ENCODE measurements around the gene INTS7.

INTS7 gene

DNA sequence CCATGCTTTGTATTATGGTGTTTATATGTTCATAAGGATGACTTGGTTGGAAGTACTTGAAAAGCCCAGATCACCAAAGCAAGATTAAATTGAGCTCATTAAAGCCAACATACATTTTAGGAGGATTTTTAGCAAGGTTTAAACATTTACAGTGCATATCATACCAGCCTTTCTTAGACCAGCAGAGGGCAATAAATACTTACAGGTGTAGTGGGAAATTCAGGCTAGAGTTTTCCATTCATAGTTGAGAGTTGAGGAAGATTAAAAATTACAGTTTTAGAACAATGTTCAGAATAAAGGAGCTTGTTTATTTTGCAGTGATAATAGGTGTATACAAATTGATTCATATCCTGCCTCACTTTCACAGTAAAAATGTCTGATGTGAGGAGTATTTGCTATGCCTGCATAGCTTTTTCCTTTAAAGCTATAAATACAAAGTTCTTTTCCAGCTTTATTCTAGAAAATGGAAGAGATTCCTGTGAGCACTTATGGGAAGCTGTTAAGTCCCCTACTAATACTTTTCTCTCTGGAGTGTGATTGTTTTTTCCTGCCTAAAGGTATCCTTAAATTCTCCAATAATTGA is 35.5 kb upstream of the INTS7 start:
- Histone ChIP-seq H3K4me3 (no peak overlapping the region), H3K9ac (ENCODE audit: insufficient read length) (no peak overlapping the region), H3K27ac (no peak overlapping the region), H3K9me3 (ENCODE audit: low read depth, low read length) (no peaks in the 10 kb centered on the region), H3K36me3 (ENCODE audit: insufficient read depth, low read length) (peaks cover 80% of the 10 kb centered on the region)
- DNase-seq (ENCODE audit: low read depth, low spot score), result no peak
- TF ChIP-seq POLR2AphosphoS5 (IDR thresholded peaks at IDR 0.05; ENCODE audit: borderline replicate concordance, low read depth, low read length), result no peak
- no peak for TF ChIP-seq FOXP2 (optimal IDR thresholded peaks at IDR 0.05; ENCODE audit: control extremely low read depth, extremely low read length, insufficient read depth)
- no peak for TF ChIP-seq EZH2 (IDR thresholded peaks at IDR 0.05)

- TF ChIP-seq FOXP2 (optimal IDR thresholded peaks at IDR 0.05; ENCODE audit: control extremely low read depth, extremely low read length, insufficient read depth) (no peak), POLR2AphosphoS5 (IDR thresholded peaks at IDR 0.05; ENCODE audit: borderline replicate concordance, low read depth, low read length) (no peak), EZH2 (IDR thresholded peaks at IDR 0.05) (no peak)
- Histone ChIP-seq H3K9me3 (ENCODE audit: low read depth, low read length) (no peaks in the 10 kb centered on the region), H3K9ac (ENCODE audit: insufficient read length) (no peak overlapping the region), H3K27ac (no peak overlapping the region), H3K36me3 (ENCODE audit: insufficient read depth, low read length) (peaks cover 79% of the 10 kb centered on the region), H3K4me3 (no peak overlapping the region)
- DNase-seq (ENCODE audit: low read depth, low spot score), result no peak
These were observed 32.4 kb upstream of the INTS7 start for GRCh38 chr1:212067787-212068186.

DNA sequence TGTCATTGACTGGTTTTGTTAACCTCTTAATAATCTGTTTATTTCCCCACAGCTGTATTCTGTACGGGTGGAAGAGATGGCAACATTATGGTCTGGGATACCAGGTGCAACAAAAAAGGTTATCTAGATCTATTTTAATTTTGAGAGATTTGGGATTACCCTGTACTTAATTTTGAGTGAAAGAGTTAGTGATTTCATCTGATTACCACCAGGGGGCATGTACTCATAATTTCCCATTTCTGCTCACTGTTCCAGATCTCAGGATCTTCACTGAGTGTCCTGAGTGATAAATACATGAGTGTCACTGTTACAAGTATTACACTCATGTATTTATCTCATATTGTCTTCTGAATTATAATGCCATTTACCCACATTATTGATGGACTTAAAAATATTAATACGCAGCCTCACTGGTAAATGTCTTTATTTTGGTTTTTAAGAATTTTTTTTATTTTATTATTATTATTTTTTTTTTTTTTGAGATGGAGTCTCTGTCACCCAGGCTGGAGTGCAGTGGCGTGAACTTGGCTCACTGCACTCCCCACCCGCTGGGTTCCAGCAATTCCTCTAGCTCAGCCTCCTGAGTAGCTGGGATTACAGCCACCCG is 27.6 kb upstream of the INTS7 start:
- no peak for TF ChIP-seq EZH2 (IDR thresholded peaks at IDR 0.05)
- TF ChIP-seq POLR2AphosphoS5 (IDR thresholded peaks at IDR 0.05; ENCODE audit: borderline replicate concordance, low read depth, low read length), result no peak
- no peak for TF ChIP-seq FOXP2 (optimal IDR thresholded peaks at IDR 0.05; ENCODE audit: control extremely low read depth, extremely low read length, insufficient read depth)
- H3K9me3 ChIP-seq (ENCODE audit: low read depth, low read length), result no peaks in the 10 kb centered on the region
- H3K36me3 ChIP-seq (ENCODE audit: insufficient read depth, low read length), result peaks cover 61% of the 10 kb centered on the region
- H3K27ac ChIP-seq, result no peak overlapping the region
- H3K4me3 ChIP-seq, result no peak overlapping the region
- DNase-seq (ENCODE audit: low read depth, low spot score), result no peak
- H3K9ac ChIP-seq (ENCODE audit: insufficient read length), result no peak overlapping the region

- peaks cover 61% of the 10 kb centered on the region for H3K36me3 ChIP-seq (ENCODE audit: insufficient read depth, low read length)
- no peak for DNase-seq (ENCODE audit: low read depth, low spot score)
- no peaks in the 10 kb centered on the region for H3K9me3 ChIP-seq (ENCODE audit: low read depth, low read length)
- H3K27ac ChIP-seq, result 0 out of 2 replicates have a peak overlapping the region, but pooled peaks have one; percentile 19
- H3K9ac ChIP-seq (ENCODE audit: insufficient read length), result no peak overlapping the region
- TF ChIP-seq FOXP2 (optimal IDR thresholded peaks at IDR 0.05; ENCODE audit: control extremely low read depth, extremely low read length, insufficient read depth), result no peak
- no peak for TF ChIP-seq POLR2AphosphoS5 (IDR thresholded peaks at IDR 0.05; ENCODE audit: borderline replicate concordance, low read depth, low read length)
- no peak for TF ChIP-seq EZH2 (IDR thresholded peaks at IDR 0.05)
- H3K4me3 ChIP-seq, result no peak overlapping the region
These were observed 25.5 kb upstream of the INTS7 start for GRCh38 chr1:212060632-212061472.

DNA sequence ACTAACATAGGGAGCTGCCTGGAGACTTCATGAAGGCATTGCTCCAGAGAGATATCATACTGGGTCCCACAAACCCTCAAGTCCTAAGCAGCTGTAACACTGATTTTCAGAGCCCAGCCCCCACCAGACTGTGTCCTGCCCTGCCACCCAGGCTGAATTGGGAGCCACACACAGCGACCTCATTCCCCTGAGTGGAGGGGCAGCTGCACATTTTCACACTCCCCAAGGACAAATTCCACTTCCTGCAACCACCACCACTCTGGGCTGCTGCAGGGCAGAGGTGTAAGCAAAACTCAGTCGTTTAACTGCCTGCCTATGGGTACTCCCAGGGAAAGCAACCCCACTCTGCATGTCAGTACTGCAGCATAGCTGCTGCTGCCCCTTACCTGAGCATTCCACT is 20.0 kb upstream of the INTS7 start:
- H3K9ac ChIP-seq (ENCODE audit: insufficient read length), result no peak overlapping the region
- no peaks in the 10 kb centered on the region for H3K9me3 ChIP-seq (ENCODE audit: low read depth, low read length)
- peaks cover 89% of the 10 kb centered on the region for H3K36me3 ChIP-seq (ENCODE audit: insufficient read depth, low read length)
- TF ChIP-seq FOXP2 (optimal IDR thresholded peaks at IDR 0.05; ENCODE audit: control extremely low read depth, extremely low read length, insufficient read depth) (no peak), POLR2AphosphoS5 (IDR thresholded peaks at IDR 0.05; ENCODE audit: borderline replicate concordance, low read depth, low read length) (no peak), EZH2 (IDR thresholded peaks at IDR 0.05) (no peak)
- no peak for DNase-seq (ENCODE audit: low read depth, low spot score)
- no peak overlapping the region for H3K4me3 ChIP-seq
- no peak overlapping the region for H3K27ac ChIP-seq

- Histone ChIP-seq H3K9me3 (ENCODE audit: low read depth, low read length) (no peaks in the 10 kb centered on the region), H3K4me3 (no peak overlapping the region), H3K36me3 (ENCODE audit: insufficient read depth, low read length) (peaks cover 96% of the 10 kb centered on the region), H3K9ac (ENCODE audit: insufficient read length) (no peak overlapping the region), H3K27ac (no peak overlapping the region)
- DNase-seq (ENCODE audit: low read depth, low spot score), result no peak
- TF ChIP-seq FOXP2 (optimal IDR thresholded peaks at IDR 0.05; ENCODE audit: control extremely low read depth, extremely low read length, insufficient read depth) (no peak), POLR2AphosphoS5 (IDR thresholded peaks at IDR 0.05; ENCODE audit: borderline replicate concordance, low read depth, low read length) (no peak), EZH2 (IDR thresholded peaks at IDR 0.05) (no peak)
These were observed 18.6 kb upstream of the INTS7 start for GRCh38 chr1:212053993-212054392.

DNA sequence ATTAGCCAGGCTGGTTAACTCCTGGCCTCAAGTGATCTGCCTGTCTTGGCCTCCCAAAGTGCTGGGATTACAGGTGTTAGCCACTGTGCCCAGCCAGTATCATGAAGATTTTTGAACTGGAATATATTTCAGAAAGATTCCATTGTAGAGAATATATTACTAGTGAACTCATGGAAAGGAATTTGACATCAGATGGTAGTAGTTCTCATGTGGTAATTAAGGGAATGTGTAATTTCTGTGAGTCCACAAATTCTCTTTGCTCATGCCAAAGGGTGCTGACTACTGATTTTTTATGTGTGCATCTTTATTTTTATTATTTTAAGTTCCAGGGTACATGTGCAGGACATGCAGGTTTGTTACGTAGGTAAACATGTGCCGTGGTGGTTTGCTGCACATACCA is 10.6 kb upstream of the INTS7 start:
- no peak overlapping the region for H3K4me3 ChIP-seq
- TF ChIP-seq POLR2AphosphoS5 (IDR thresholded peaks at IDR 0.05; ENCODE audit: borderline replicate concordance, low read depth, low read length), result no peak
- TF ChIP-seq FOXP2 (optimal IDR thresholded peaks at IDR 0.05; ENCODE audit: control extremely low read depth, extremely low read length, insufficient read depth), result no peak
- no peak for TF ChIP-seq EZH2 (IDR thresholded peaks at IDR 0.05)
- no peak for DNase-seq (ENCODE audit: low read depth, low spot score)
- H3K9me3 ChIP-seq (ENCODE audit: low read depth, low read length), result no peaks in the 10 kb centered on the region
- no peak overlapping the region for H3K9ac ChIP-seq (ENCODE audit: insufficient read length)
- peaks cover 93% of the 10 kb centered on the region for H3K36me3 ChIP-seq (ENCODE audit: insufficient read depth, low read length)
- no peak overlapping the region for H3K27ac ChIP-seq

- Histone ChIP-seq H3K4me3 (no peak overlapping the region), H3K9ac (ENCODE audit: insufficient read length) (no peak overlapping the region), H3K27ac (no peak overlapping the region), H3K36me3 (ENCODE audit: insufficient read depth, low read length) (peaks cover 92% of the 10 kb centered on the region), H3K9me3 (ENCODE audit: low read depth, low read length) (no peaks in the 10 kb centered on the region)
- DNase-seq (ENCODE audit: low read depth, low spot score), result no peak
- TF ChIP-seq FOXP2 (optimal IDR thresholded peaks at IDR 0.05; ENCODE audit: control extremely low read depth, extremely low read length, insufficient read depth) (no peak), POLR2AphosphoS5 (IDR thresholded peaks at IDR 0.05; ENCODE audit: borderline replicate concordance, low read depth, low read length) (no peak), EZH2 (IDR thresholded peaks at IDR 0.05) (no peak)
These were observed 9.5 kb upstream of the INTS7 start for GRCh38 chr1:212044851-212045250.
